ENCODE results near the gene BBS2. TPM values are rescaled to one million over a fixed set of nuclear protein-coding genes. Genes with fewer than 3 reads are reported as not detected.

Gene BBS2
- total RNA-seq, 1 donor from 2014 or later = 7.4 TPM

Other genes starting within 250 kb of the BBS2 start
- gene AMFR, start 94.5 kb downstream of the BBS2 start, total RNA-seq = 57.2 and 64.3 TPM in 2 replicates
- gene NUDT21, start 68.7 kb downstream of the BBS2 start, total RNA-seq = 271 and 313 TPM in 2 replicates
- gene OGFOD1, start 68.5 kb downstream of the BBS2 start, total RNA-seq = 87.9 and 90.9 TPM in 2 replicates
- not detected in 2 replicates for gene MT4, start 45.0 kb upstream of the BBS2 start, total RNA-seq
- 1.9 and 2.7 TPM in 2 replicates for gene MT3, start 69.5 kb upstream of the BBS2 start, total RNA-seq
- 348 and 365 TPM in 2 replicates for gene MT2A, start 88.6 kb upstream of the BBS2 start, total RNA-seq
- gene MT1E, start 105.8 kb upstream of the BBS2 start, total RNA-seq = 135 TPM in 2 replicates
- not detected in 2 replicates for gene MT1M, start 112.6 kb upstream of the BBS2 start, total RNA-seq
- 0.60 and 4.1 TPM in 2 replicates for gene MT1A, start 118.6 kb upstream of the BBS2 start, total RNA-seq
- not detected in 2 replicates for gene MT1B, start 131.9 kb upstream of the BBS2 start, total RNA-seq
- gene MT1F, start 137.9 kb upstream of the BBS2 start, total RNA-seq = 4.3 and 5.2 TPM in 2 replicates
- 28.5 and 29.1 TPM in 2 replicates for gene MT1G, start 148.0 kb upstream of the BBS2 start, total RNA-seq
- 1.4 TPM in 1 of 2 replicates, not detected in the other for gene MT1H, start 149.8 kb upstream of the BBS2 start, total RNA-seq
- gene MT1X, start 162.4 kb upstream of the BBS2 start, total RNA-seq = 60.7 and 70.4 TPM in 2 replicates
- 150 and 152 TPM in 2 replicates for gene NUP93, start 210.1 kb upstream of the BBS2 start, total RNA-seq

All from activated T-helper 1 cell treated with anti-CD3 and anti-CD28 coated beads, Interleukin-12 subunit alpha, Interleukin-12 subunit beta, Interleukin-2, Interleukin-4 antibody, amounts not matched to agents 30 ng/mL and 10 ng/mL and 1 ng/mL, durations not matched to agents 14 hours and 24 hours and 36 hours (primary cell).